Stromal cell of bone marrow (primary cell): ENCODE results near the gene GNAQ.
A peak's percentile ranks its signal among the peaks of the same experiment; 100 is the strongest.

Source experiments
- DNase-seq: peaks from one replicate; pipeline ENCODE4 v3.0.0-alpha.2; 2012; ENCODE audit warnings: low read depth

Gene GNAQ

DNA sequence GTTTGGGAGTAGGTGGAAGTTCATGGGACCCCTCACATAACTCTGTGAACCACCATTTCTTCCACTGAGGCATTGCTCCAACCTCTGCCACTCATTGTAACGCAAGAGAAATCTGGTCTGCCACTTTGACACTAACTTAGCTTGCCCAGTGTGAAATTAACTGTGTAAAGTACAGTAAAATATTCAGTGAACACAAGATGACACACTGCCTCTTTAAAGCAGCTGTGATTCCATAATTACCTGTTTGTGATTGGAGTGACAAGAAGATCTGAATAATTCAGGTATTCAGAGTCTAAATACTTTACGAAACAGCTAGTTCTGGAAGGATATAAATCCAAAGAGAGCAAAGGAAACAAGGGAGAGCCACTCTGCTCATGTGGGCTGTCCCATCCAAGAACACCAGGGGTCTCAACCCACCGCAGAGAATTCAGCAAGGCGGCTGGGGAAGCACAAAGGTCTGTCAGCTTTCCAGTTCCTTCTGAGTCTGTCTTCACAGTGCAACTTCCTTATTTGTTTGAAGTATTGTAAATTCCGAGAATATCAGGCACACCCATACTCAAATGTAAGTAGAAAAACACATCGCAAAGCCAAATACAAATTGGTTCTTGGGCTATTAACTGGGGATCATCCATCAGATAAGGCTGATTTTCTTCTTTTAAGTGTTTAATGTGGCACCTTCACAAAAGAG, 86.9 kb downstream of the GNAQ start:
- DNase-seq: no peak

DNA sequence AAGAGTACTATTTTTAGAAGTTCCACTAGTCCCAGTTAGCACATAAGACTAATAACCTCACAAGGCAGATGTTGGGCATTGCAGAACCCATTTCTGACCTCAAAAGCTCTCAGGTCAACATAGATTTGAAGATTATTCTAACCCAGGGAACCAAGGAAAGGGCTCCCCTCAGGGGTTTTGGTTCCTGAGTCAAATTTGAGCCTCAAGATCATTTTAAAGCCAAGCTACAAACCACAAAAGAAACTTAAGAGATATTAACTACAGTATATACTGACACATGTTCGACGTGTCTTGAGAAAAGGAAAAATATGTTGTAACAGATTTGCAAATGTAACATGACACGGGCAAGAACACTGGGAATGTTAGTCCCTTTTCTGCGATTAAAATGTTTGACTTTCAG, 88.6 kb downstream of the GNAQ start:
- DNase-seq: peak; percentile 63

DNA sequence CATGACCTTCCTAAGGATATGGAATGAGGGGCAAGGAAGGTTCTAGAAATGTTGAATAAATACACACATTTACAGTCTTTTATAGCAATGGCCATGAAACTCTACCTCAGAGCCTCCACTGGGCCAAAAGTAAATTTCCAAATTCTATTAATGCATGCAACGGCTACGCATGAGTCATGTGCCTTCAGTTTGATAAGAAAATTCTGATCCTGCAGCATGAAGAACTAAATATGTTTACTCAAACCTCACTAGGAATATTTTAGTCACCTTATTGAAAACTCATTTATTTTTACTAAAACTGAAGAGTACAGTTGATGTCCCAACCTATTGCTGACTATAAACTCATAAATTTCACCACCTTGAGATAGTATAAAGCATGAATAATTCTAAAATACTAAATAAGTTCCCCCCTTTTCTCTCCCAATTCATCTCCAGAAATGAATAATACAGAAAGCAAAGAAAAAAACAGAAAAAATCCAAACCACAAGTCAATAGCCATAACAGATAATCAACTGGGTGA, 92.4 kb downstream of the GNAQ start:
- DNase-seq: no peak

DNA sequence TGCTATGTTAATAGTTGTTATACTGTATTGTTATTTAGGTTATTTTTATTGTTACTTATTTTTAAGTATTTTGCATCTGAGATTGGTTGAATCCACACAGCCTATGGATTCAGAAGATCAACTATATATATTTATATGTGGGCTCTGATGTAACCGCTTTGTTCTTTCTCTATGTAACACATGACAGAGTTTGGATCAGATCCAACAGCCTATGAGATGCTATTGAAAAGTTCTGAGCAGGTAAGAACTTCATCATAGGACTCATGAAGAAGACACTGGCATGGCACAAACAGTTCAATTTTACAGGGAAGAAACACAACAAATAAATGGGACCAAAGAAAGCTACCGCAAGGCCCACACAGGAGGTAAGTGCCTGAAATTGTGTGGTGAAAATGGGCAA, 93.4 kb downstream of the GNAQ start:
- no peak for DNase-seq

DNA sequence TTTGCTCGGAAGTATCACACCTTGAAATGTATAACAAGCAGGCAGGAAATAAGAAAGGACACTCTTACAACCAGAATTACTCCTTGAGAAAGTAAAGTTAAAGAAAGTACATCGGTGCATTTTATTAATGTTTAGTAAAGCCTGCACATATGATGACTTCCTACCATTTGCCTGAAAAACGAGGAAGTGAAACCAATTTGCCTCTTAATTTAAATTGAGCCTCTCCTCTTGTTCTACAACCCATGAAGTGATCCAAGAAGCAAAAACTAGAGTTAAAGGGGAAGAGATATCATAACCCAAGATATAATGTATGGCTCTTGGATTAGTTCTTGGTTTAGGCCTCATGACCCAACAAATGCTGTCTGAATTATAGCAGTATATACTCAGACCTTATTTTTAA, 95.6 kb downstream of the GNAQ start:
- no peak for DNase-seq

DNA sequence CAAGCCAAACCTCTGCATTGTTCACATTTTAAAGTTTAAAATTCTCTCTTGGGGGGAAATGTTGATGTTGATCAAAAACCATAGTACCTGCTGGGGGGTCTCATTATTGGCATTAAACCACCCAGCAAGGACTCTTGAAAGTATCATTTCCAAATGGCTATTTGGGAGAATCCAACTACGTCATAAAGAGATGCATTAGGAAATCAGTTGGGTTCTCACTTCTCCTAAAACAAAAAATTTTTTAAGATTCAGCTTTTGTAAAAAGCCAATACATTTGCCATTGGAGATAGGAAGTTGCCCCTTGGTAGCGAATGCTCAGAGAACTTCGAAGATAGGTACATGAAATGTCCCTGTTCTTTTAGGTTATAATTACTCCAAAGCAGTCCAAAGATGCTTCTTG, 96.4 kb downstream of the GNAQ start:
- no peak for DNase-seq

DNA sequence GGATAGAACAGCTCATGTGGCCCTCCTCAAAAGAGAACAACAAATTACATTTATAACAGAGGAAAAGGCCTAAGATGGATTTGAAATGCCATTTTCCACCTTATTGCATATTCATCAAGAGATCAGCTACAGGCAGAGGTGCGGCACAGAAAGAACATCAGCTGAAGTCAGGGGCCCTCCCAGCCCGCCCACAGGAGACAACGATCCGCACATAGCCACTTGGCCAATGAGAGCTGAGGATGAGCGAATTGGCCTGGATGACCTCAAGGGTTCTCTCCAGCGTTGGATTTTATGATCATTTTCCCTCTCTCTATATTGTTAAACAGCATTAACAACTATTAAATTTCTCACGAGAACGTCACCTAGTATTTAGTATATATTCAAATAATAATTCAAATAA, 97.6 kb downstream of the GNAQ start:
- no peak for DNase-seq

DNA sequence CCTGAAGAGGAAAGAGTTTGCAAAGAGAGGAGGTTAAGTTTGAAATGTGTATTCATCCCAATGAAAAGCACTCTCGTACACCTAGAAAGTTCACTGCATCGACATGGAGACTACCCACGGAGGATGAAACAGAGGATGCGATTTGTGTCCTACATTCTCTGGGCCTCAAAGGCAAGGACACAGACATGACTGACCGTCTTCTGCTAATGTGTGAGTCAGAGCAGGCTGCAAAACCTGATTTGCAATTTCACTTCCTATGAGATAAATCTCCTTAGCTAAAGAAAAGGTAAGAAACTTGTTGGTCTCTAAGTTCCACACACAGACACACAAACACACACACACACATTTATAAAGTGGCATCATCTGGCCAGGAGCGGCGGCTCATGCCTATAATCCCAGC, 98.6 kb downstream of the GNAQ start:
- DNase-seq: no peak

DNA sequence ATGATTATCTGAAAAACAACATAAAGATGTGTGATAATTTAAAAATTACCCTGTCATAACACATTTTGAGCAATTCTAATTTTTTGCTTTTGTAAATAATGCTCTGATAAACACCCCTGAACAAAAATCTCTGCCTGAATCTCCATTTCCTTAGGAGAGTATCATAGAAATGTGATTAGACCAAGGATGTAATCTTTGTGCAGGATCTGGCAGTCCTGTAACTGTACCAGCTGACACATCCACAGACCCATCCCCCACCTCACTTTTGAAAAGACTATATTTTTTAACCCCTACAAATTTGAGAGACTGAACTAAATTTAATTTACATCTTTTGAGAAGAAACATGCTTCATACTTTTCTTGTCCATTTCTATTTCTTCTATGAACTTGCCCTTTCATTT, 101.7 kb downstream of the GNAQ start:
- no peak for DNase-seq

DNA sequence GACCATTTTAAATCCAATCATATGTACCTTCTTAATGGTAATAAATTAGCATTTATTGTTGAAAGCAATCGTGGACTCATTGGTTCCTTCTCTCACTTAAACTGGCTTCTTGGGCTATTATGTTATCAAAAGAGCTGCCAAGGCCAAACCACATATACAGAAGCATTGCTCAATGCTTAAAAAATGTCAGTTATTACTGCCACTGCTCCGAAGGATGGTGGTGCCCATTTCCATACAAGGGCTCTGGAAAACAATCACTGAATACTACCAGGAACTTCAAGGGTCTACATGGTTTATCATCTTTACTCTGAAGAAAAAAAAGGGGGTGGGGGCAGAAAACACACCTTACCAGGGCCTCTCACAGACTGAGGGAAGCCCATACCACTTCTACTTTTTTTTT, 104.3 kb downstream of the GNAQ start:
- peak; percentile 40 for DNase-seq

DNA sequence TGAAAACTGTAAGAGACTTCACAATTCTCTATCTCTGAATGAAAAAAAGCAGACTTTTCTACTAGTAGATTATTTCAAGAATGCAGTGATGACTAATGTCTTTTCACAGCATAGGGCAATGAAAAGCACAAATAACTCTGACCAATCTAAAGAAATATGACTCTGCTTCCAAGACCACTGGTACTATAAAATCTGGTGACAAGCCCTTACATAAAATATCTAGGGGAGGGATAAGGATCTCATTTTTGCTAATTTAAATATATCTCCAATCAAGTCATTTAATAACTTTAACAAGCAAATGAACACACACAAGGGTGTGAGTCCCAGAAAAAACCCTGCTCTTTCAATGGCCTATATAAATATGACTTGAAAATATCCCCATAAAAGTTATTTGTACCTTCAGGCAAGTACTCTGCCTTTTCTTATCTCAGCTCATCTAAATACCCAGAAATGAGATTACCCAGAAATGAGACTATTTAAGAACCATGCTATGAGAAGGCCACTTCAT, 105.2 kb downstream of the GNAQ start:
- peak; percentile 37 for DNase-seq

DNA sequence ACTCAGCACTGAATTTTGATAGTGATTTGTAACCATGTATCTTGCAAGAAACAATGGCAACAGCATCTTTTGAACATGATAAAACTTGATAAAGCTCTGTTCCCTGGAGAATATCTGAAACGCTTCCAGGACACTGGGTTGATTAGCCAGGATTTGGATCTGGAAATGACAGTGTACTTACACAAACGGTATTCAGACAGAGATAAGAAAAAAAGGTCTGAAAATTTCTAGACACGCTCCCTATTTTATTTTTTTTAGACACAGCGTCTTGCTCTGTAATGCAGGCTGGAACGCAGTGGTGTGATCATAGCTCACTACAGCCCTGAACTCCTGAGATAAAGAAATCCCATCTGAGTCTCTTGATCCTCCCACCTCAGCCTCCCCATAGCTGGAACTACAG, 109.0 kb downstream of the GNAQ start:
- no peak for DNase-seq

DNA sequence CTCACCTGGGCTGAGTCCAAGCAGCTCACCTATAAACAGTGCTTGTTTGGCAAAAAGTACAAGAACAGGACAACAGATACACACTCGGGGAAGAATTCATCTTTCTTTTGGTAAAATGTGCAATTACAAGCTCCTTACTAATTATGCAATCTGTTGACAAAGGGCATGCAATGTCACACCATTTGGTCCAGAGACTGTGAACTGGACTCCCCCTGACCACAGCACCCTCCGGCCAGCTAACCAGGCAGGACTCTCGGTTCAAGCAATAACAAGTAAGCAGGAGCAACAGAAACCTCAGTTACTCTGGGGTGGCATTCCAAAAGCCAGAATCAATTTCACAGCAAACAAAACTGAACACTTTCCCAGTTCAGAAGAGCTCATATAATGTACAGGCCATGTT, 113.8 kb downstream of the GNAQ start:
- DNase-seq: no peak

DNA sequence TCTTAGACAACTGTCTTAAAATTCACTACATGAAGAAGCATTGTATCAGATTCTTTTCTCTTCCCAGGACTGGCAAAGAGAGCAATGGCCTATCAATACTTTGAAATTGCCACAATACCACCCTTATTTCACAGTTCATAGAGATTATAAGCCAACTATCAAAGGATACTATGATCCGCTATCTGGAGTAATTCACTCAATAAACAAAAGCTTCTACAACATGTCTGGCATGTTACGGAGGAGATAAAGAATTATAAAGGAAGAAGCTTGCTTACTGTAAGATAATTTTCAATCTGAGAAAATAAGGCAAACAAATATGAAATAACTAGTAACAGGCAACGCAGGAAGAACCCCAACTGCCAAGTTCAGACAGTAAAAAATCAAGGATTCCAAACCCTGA, 114.8 kb downstream of the GNAQ start:
- DNase-seq: no peak

DNA sequence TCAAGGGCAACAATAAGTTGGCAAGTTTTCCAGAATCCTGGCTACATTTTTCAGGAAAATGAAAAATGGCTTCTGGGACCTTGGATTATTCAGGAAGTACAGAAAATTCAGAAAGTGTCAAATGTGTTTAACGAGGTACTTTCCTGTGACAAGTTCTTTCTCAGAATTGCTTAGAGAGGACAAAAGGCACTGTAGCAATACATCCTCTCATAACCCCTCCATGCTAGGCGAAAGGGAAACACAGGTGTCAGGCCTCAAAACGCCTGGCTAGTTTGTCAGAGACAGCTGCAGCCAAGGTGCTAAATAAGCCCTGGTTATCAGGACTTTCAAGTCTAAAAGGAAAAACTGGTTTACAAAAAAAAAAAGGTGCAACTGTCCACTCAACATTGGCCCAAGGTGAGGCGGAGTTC, 115.2 kb downstream of the GNAQ start:
- no peak for DNase-seq

DNA sequence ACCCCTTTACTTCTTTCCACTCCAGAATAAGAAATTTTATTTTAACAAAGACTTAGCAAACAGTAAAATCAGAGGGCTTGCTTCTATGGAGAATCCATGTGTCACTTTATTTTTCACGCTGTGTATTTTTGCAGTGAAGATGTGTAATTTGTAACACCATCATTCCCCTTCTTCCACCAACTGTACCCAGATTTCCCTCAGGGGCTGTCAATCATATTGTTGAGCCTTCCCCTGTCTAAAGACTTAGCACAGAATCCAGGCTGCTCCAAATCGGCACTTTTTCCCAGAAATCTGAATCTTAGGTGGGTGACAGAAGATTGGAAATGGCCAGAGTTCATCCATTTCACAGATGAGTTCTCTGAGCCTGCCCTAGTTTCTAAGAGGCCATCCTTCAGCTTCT, 115.9 kb downstream of the GNAQ start:
- DNase-seq: no peak

DNA sequence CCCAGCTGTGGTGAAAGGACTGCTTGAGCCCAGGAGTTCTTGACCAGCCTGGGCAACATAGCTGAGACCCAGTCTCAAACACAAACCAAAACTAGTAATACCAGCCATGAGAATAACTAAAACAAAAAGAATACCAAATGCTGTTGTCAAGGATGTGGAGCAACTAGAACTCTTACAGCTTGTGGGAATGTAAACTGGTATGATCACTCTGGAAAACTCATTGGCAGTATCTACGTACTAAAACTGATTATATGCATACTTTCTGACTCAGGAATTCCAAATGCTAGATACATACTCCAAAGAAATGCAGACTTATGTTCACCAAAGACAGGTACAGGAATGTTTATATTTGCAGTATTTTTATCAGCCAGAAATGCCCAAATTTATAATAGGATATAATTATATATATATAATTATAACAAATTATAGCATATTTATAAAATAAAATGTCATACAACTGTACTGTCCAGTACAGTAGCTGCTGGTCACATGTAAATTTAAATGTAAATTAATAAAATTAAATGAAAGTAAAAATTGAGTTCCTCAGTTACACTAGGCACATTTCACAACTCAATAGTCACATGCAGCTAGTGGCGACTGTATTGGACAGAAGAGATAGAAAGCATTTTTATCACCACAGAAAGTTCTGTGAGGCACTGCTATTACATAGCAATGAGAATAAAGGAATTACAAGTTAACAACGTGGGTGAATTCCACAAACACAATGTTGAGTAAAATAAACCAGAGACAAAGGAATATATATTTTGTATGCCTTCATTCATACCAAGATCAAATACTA, 118.5 kb downstream of the GNAQ start:
- DNase-seq: no peak

DNA sequence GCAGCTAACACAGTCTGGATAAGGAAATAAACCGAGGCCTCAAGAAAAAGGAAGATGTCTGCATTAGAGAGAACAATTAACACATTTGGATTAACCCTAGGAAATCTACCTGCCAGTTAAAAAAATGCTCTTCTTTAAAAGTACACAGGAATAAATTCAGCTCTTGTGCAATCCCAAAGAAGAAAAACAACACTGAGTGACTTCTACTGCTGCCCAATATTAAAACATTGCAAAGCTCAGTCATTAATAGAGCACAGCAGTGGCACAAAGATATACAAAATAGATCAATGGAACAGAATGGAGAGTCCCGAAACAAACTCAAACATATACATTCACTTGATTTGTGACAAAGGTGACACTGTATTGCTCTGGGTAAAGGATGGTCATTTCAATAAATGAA, 119.7 kb downstream of the GNAQ start:
- DNase-seq: no peak

DNA sequence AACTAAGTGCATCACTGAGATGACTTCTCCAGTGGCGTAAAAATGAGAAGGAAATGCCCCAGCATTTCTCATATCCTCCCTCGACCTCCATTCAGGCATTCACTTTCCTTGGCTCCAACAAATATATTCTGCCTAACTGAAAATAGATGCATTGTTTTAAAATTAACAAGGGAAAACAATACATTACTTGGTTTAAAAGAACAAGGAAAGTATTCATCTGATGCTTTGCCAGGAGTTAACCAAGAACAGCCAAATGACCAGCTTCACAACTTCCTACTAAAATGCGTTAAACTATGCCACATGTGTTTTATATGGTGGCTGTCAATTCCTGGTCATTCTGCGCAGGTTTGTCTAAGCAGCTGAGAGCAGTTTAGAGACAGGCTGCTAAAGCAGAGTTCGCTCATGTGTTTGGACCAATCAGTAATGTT, 121.4 kb downstream of the GNAQ start:
- no peak for DNase-seq

DNA sequence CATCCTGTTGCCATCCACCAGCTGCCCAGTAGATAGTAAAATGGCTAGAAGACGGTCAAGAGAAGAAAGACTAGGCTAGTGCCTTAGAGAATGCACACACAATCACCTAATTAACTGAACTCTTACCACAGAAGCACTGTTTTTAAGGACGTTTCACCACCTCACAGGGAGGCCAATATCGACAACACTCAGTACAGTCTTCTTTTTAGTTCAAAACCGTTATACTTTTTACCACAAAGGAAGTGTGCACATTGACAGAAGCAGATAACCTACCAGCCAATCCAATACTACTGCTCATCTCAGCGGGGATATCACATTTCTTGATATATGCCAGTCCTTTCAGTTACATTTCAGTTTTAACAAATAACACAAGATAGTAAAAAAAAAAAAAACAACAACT, 122.3 kb downstream of the GNAQ start:
- DNase-seq: no peak

DNA sequence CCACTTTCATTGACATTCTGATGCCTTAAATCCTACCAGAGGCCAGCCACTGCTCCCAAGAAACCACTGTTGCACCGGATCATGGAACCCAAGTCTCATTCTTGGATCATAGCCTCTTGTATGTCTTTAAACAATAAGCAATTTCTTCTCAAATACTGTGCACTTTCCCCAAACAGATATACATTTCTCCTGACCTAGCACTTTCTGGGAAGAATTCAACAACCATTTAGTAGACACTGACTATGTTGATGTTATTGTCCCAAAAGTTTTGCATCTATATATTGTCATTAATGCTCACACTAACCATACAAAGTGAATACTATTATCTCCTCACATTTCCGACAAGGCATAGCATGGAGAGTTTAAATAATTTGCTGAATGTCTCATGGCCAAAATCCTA, 123.3 kb downstream of the GNAQ start:
- DNase-seq: no peak

DNA sequence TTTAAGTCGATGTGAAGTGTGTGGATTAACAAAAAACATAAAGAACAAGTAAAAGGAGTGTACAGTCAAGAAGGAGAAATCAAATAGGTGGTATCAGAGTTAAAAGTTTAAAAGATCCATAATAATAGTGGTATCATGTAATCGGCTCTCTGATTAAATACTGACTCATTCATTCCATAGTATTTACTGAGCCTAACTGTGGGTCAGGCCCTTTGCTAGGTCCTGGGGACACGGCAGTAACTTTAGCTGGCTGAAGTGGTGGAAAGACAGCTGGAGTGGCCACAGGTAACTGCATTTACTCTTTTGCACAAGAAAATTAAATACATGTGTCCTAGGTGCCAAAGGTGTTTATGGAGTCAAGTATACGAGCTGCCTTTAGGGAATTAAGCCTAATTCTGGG, 124.0 kb downstream of the GNAQ start:
- no peak for DNase-seq

DNA sequence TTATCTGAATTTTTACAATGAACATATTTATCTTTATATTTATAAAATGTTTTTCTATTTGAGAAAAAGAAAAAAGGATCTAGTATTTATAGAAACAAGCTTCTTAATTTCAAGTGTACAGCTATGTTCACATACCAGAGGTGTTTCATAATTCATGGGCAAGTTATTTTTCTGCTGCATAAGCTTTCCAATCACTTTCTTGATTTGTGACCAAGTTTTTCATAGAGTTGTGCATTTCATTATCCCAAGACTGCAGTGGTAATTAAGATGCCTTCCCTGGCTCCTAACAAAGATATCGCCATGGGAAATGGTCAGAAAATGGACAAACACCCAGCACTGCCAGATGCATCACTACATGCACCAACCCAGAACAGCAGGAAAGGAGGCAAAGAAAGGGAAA, 124.6 kb downstream of the GNAQ start:
- no peak for DNase-seq
